GM12878 (cell line): ENCODE data around the gene ADPRS. TPM values are rescaled to one million over a fixed set of nuclear protein-coding genes. Genes with fewer than 3 reads are reported as not detected.

Experiments used
- ATAC-seq: fragments of 200-7000 bp; cut with Tn5 transposase; 3 replicates; pipeline ENCODE4 v1.9.1; 2020; ENCODE audit warnings: mild to moderate bottlenecking, moderate library complexity
- BruUV-seq: library from RNA; stranded (reverse); fragments of 400-500 nt; replicated peaks from 2 replicates; lab custom pipeline; 2021; lab: Mats Ljungman, UMichigan
- CTCF ChIA-PET: fragments of 300-600 bp; sonication (Branson Sonifier 250); formaldehyde crosslinking; extraction: SDS; loops from one replicate; lab custom pipeline; 2021; ENCODE audit warnings: inconsistent platforms; lab: Yijun Ruan, JAX
- POLR2A ChIA-PET: fragments of 350-600 bp; formaldehyde crosslinking; extraction: SDS; loops from one replicate; lab custom pipeline; 2021; ENCODE audit warnings: inconsistent platforms; lab: Charles Lee
- RAD21 ChIA-PET: fragments of 300-600 bp; sonication (Branson Sonifier 250); formaldehyde crosslinking; loops from one replicate; lab custom pipeline; 2023; ENCODE audit warnings: antibody characterized with exemption; ENCODE audit not compliant: unreplicated experiment; lab: Charles Lee
- SMC1A ChIA-PET: fragments of 300-600 bp; sonication (Branson Sonifier 250); formaldehyde crosslinking; loops from one replicate; lab custom pipeline; 2023; ENCODE audit not compliant: unreplicated experiment, uncharacterized antibody; lab: Charles Lee
- DNase-seq: peaks from one replicate; pipeline ENCODE4 v3.0.0-alpha.2; 2011; ENCODE audit warnings: low read depth, low spot score
- FAIRE-seq: peaks from 3 replicates; lab custom pipeline; 2011; peaks lifted over from hg19 to GRCh38; lab: Jason Lieb, UNC
- H2AFZ ChIP-seq: 2 replicates; pipeline ENCODE4 v1.6.0; 2011; ENCODE audit warnings: low read depth, low read length, control low read depth; ENCODE audit not compliant: control insufficient read depth
- H3K27ac ChIP-seq: 2 replicates; pipeline ENCODE4 v1.5.1; 2011; ENCODE audit warnings: control low read depth; ENCODE audit not compliant: control insufficient read depth, insufficient read depth
- H3K27me3 ChIP-seq, 2 experiments: replicated peaks in 1 of 2; 2 replicates each; pipeline versions ENCODE4 v1.6.0 to v1.6.1; 2011; ENCODE audit warnings: low read length in 1 of 2; ENCODE audit not compliant: control insufficient read depth in 2 of 2, insufficient read depth in 2 of 2
- H3K36me3 ChIP-seq, 2 experiments: 2 replicates each; pipeline ENCODE4 v1.5.1; 2011; ENCODE audit warnings: low read length in 1 of 2; ENCODE audit not compliant: control insufficient read depth in 2 of 2, insufficient read depth in 2 of 2
- H3K4me1 ChIP-seq: 2 replicates; pipeline ENCODE4 v1.6.1; 2011; ENCODE audit warnings: mild to moderate bottlenecking, low read length, moderate library complexity, mixed read lengths; ENCODE audit not compliant: control insufficient read depth, insufficient read depth
- H3K4me2 ChIP-seq: 2 replicates; pipeline ENCODE4 v1.6.0; 2011; ENCODE audit warnings: control low read depth; ENCODE audit not compliant: control insufficient read depth, insufficient read depth
- H3K4me3 ChIP-seq: fragments of 200-600 bp; sonication (generic); 2 replicates; pipeline ENCODE4 v1.5.1; 2016
- H3K79me2 ChIP-seq: 2 replicates; pipeline ENCODE4 v1.6.0; 2011; ENCODE audit warnings: low read length; ENCODE audit not compliant: control insufficient read depth, insufficient read depth
- H3K9ac ChIP-seq: 2 replicates; pipeline ENCODE4 v1.8.0; 2011; ENCODE audit warnings: low read length, control low read depth, mixed read lengths; ENCODE audit not compliant: control insufficient read depth, insufficient read depth
- H3K9me3 ChIP-seq: replicated peaks from 3 replicates; pipeline ENCODE4 v1.5.1; 2011; ENCODE audit warnings: mild to moderate bottlenecking, low read length; ENCODE audit not compliant: control insufficient read depth, insufficient read depth
- H4K20me1 ChIP-seq: 2 replicates; pipeline ENCODE4 v1.6.0; 2011; ENCODE audit not compliant: control insufficient read depth, insufficient read depth
- BRCA1 ChIP-seq: IDR thresholded peaks from 2 replicates; pipeline ENCODE4 v1.6.1; 2011; ENCODE audit warnings: low read depth, low read length, improper control_type of control experiment
- CBFB ChIP-seq: IDR thresholded peaks from 2 replicates; pipeline ENCODE4 v1.6.1; 2016; ENCODE audit warnings: antibody characterized with exemption, low read depth
- CUX1 ChIP-seq: IDR thresholded peaks from 2 replicates; pipeline ENCODE4 v1.6.1; 2012; ENCODE audit warnings: improper control_type of control experiment, low read depth, low read length; ENCODE audit not compliant: insufficient replicate concordance
- EGR1 ChIP-seq, 2 experiments: IDR thresholded peaks; 1 replicate in 1 of 2; 2 replicates in 1 of 2; pipeline ENCODE4 v1.6.1; 2011 to 2012; ENCODE audit warnings: low read depth in 2 of 2, low read length in 2 of 2, borderline replicate concordance in 1 of 2, mild to moderate bottlenecking in 1 of 2, moderate library complexity in 1 of 2
- ESRRA ChIP-seq: IDR thresholded peaks from 2 replicates; pipeline ENCODE4 v1.6.1; 2012; ENCODE audit warnings: mild to moderate bottlenecking, low read length, improper control_type of control experiment
- ETV6 ChIP-seq, 2 experiments: fragments of 450-650 bp in 1 of 2; IDR thresholded peaks in 1 of 2; conservative IDR thresholded peaks in 1 of 2; 2 replicates each; pipeline ENCODE4 v1.6.1; 2014; ENCODE audit warnings: antibody characterized with exemption in 1 of 2, borderline replicate concordance in 1 of 2, low read depth in 1 of 2, mild to moderate bottlenecking in 1 of 2, moderate library complexity in 1 of 2
- FOS ChIP-seq: IDR thresholded peaks from 3 replicates; pipeline ENCODE4 v1.6.1; 2011; ENCODE audit warnings: borderline replicate concordance; ENCODE audit not compliant: insufficient read length; ENCODE audit errors: extremely low read depth
- GABPA ChIP-seq: IDR thresholded peaks from 2 replicates; pipeline ENCODE4 v1.6.1; 2014; ENCODE audit warnings: antibody characterized with exemption, low read depth, mild to moderate bottlenecking, inconsistent platforms
- HCFC1 ChIP-seq: fragments of 150-350 bp; IDR thresholded peaks from 2 replicates; pipeline ENCODE4 v1.6.1; 2014; ENCODE audit warnings: low read length
- HDGF ChIP-seq: fragments of 450-650 bp; IDR thresholded peaks from 2 replicates; pipeline ENCODE4 v1.6.1; 2016; ENCODE audit warnings: antibody characterized with exemption
- HSF1 ChIP-seq: fragments of 150-350 bp; IDR thresholded peaks from 2 replicates; pipeline ENCODE4 v1.6.1; 2014; ENCODE audit warnings: mild to moderate bottlenecking, low read depth, low read length
- PBX3 ChIP-seq: IDR thresholded peaks from 2 replicates; pipeline ENCODE4 v1.6.1; 2011; ENCODE audit warnings: mild to moderate bottlenecking, low read depth, low read length, moderate library complexity; ENCODE audit not compliant: insufficient replicate concordance
- RELB ChIP-seq: fragments of 450-650 bp; IDR thresholded peaks from 2 replicates; pipeline ENCODE4 v1.6.1; 2017; ENCODE audit warnings: low read depth, mild to moderate bottlenecking, moderate library complexity
- RUNX3 ChIP-seq: IDR thresholded peaks from 2 replicates; pipeline ENCODE4 v1.6.1; 2012; ENCODE audit warnings: low read length, inconsistent platforms
- STAT3 ChIP-seq: IDR thresholded peaks from 2 replicates; pipeline ENCODE4 v1.6.1; 2011; ENCODE audit warnings: low read depth, low read length, improper control_type of control experiment
- ZNF274 ChIP-seq: IDR thresholded peaks from one replicate; pipeline ENCODE4 v1.8.0; 2011; ENCODE audit not compliant: insufficient read length, insufficient read depth
- whole genome bisulfite sequencing: methylation state at CpG from one replicate; pipeline ENCODE4 v1.1.6; 2016; ENCODE audit warnings: low lambda C conversion rate; ENCODE audit not compliant: insufficient replicate concordance, insufficient coverage; ENCODE audit errors: missing lambda C conversion rate; 5-methylcytosine and 5-hydroxymethylcytosine counted together
- in situ Hi-C: fragments of 300-500 bp; cut with MboI; formaldehyde crosslinking; loops from 9 replicates; pipeline ENCODE4 v1.14.3; 2018; ENCODE audit warnings: mixed read lengths
- intact Hi-C: fragments of 100-400 bp; cut with micrococcal nuclease; formaldehyde crosslinking; loops from one replicate; pipeline ENCODE4 v1.14.2; 2022; ENCODE audit not compliant: unreplicated experiment
- polyA plus RNA-seq, 11 experiments: library from polyadenylated mRNA; depleted of rRNA in 4 of 11; unstranded in 6 of 11; stranded (reverse) in 5 of 11; fragments of >200 nt; fragmentation: Nextera tagmentation in 4 of 11; fragmentation: Illumina TruSeq in 1 of 11; extraction: Ambion mirVana in 4 of 11; extraction: Trizol in 1 of 11; gene quantifications; 1 replicate in 1 of 11; 2 replicates in 10 of 11; pipeline versions ENCODE4 v1.2.1 to v1.2.3, GENCODE V29; 2011 to 2016; ENCODE audit warnings: inconsistent platforms in 2 of 11, missing spikeins in 2 of 11, low read depth in 1 of 11
- total RNA-seq, 4 experiments: library from RNA; depleted of rRNA in 3 of 4; stranded (reverse); fragments of >200 nt in 3 of 4; fragmentation: Illumina TruSeq in 1 of 4; extraction: Trizol in 1 of 4; gene quantifications; 2 replicates each; pipeline versions ENCODE4 v1.2.1 to v1.2.3, GENCODE V29; 2013 to 2021

Gene ADPRS
- total and polyA plus RNA-seq, 10 of the 15 experiments (the other 5 are each of a cell fraction or from before 2014, with no cell fraction given): 7.6 to 57.6 (median 39.1) TPM

- 41% methylated on average over 4 of the region's 5 CpGs for WGBS
- ChIA-PET RAD21 (no interaction called here), CTCF (interaction anchor here (1.1 kb wide), 1 partner anchor 18 kb away, joined by 3 read pairs; no protein-coding TSS in a partner anchor), POLR2A (no interaction called here), SMC1A (no interaction called here)
- Histone ChIP-seq H3K9me3 (no peaks in the 10 kb centered on the region), H3K79me2 (no peaks in the 10 kb centered on the region), H3K4me2 (no peak overlapping the region), H2AFZ (no peak overlapping the region), H3K4me1 (no peaks in the 10 kb centered on the region), H3K4me3 (no peak overlapping the region), H3K36me3 (no peaks in the 10 kb centered on the region), H3K27me3 (no peaks in the 10 kb centered on the region; a peak in 2 of 4 replicates), H4K20me1 (no peaks in the 10 kb centered on the region), H3K9ac (no peak overlapping the region), H3K27ac (no peak overlapping the region)
- ATAC-seq (peak; percentile 41), FAIRE-seq (no peak), DNase-seq (no peak)
- in situ Hi-C loops (no loop called here), intact Hi-C loops (no loop called here)
- BruUV-seq: no TSS peak
- TF ChIP-seq FOS (no peak), RELB (no peak), GABPA (no peak), HDGF (no peak), STAT3 (no peak), CBFB (no peak), PBX3 (no peak), ZNF274 (no peak), HSF1 (no peak), HCFC1 (no peak), ESRRA (no peak), RUNX3 (no peak), EGR1 (IDR thresholded peaks at IDR 0.05; ENCODE audit: borderline replicate concordance in 1 of 2, low read depth in 2 of 2, low read length in 2 of 2) (no peak), CUX1 (no peak), BRCA1 (no peak), ETV6 (conservative IDR thresholded peaks at IDR 0.05 in 1 of 2, IDR thresholded peaks at IDR 0.05 in 1 of 2; ENCODE audit: borderline replicate concordance in 1 of 2, low read depth in 1 of 2) (no peak)
Observed at GRCh38 chr1:36115931-36116330, 27.2 kb downstream of the ADPRS start.
